Measurements from ENCODE around the gene SLC24A3.

The SLC24A3 gene

GRCh38 chr20:19566226-19566945 is 353.9 kb downstream of the SLC24A3 start:
- Histone ChIP-seq H3K27me3 (ENCODE audit: low read depth, low read length) (peaks cover 32% of the 10 kb centered on the region; the same call in 1 of the 2 replicates), H4K20me1 (ENCODE audit: insufficient read depth, low read length) (no peaks in the 10 kb centered on the region), H3K4me2 (ENCODE audit: low read length) (no peak overlapping the region), H3K4me1 (ENCODE audit: low read length) (no peaks in the 10 kb centered on the region), H3K4me3 (ENCODE audit: low read length) (no peak overlapping the region), H3K27ac (ENCODE audit: low read length) (no peak overlapping the region), H3K9me3 (ENCODE audit: insufficient read depth, low read length) (peaks cover 4% of the 10 kb centered on the region; the same call in 1 of the 2 replicates), H3K79me2 (ENCODE audit: low read length) (no peaks in the 10 kb centered on the region), H3K36me3 (replicated peaks; ENCODE audit: low read depth, low read length) (no peaks in the 10 kb centered on the region), H3K9ac (ENCODE audit: low read length) (no peak overlapping the region), H2AFZ (ENCODE audit: low read depth, low read length) (no peak overlapping the region)
- TF ChIP-seq EZH2phosphoT487 (IDR thresholded peaks at IDR 0.05; ENCODE audit: low read depth), result no peak
- no peak for TF ChIP-seq CTCF (IDR thresholded peaks at IDR 0.05; ENCODE audit: low read depth, low read length)

- Histone ChIP-seq H3K9me3 (ENCODE audit: insufficient read depth, low read length) (peaks cover 4% of the 10 kb centered on the region; the same call in 1 of the 2 replicates), H3K27ac (ENCODE audit: low read length) (no peak overlapping the region), H3K4me3 (ENCODE audit: low read length) (no peak overlapping the region), H3K4me1 (ENCODE audit: low read length) (no peaks in the 10 kb centered on the region), H2AFZ (ENCODE audit: low read depth, low read length) (no peak overlapping the region), H3K36me3 (replicated peaks; ENCODE audit: low read depth, low read length) (no peaks in the 10 kb centered on the region), H3K9ac (ENCODE audit: low read length) (no peak overlapping the region), H3K4me2 (ENCODE audit: low read length) (no peak overlapping the region), H4K20me1 (ENCODE audit: insufficient read depth, low read length) (no peaks in the 10 kb centered on the region), H3K27me3 (ENCODE audit: low read depth, low read length) (peaks cover 32% of the 10 kb centered on the region; the same call in 1 of the 2 replicates), H3K79me2 (ENCODE audit: low read length) (no peaks in the 10 kb centered on the region)
- TF ChIP-seq CTCF (IDR thresholded peaks at IDR 0.05; ENCODE audit: low read depth, low read length) (no peak), EZH2phosphoT487 (IDR thresholded peaks at IDR 0.05; ENCODE audit: low read depth) (no peak)
Measured at GRCh38 chr20:19568128-19568527, 355.7 kb downstream of the SLC24A3 start.

GRCh38 chr20:19571996-19572395 is 359.6 kb downstream of the SLC24A3 start:
- Histone ChIP-seq H3K36me3 (replicated peaks; ENCODE audit: low read depth, low read length) (no peaks in the 10 kb centered on the region), H3K9ac (ENCODE audit: low read length) (no peak overlapping the region), H3K9me3 (ENCODE audit: insufficient read depth, low read length) (peaks cover 4% of the 10 kb centered on the region; the same call in 1 of the 2 replicates), H3K27ac (ENCODE audit: low read length) (no peak overlapping the region), H3K4me3 (ENCODE audit: low read length) (no peak overlapping the region), H4K20me1 (ENCODE audit: insufficient read depth, low read length) (no peaks in the 10 kb centered on the region), H3K27me3 (ENCODE audit: low read depth, low read length) (peaks cover 14% of the 10 kb centered on the region; the same call in 1 of the 2 replicates), H3K4me2 (ENCODE audit: low read length) (no peak overlapping the region), H3K79me2 (ENCODE audit: low read length) (no peaks in the 10 kb centered on the region), H2AFZ (ENCODE audit: low read depth, low read length) (no peak overlapping the region), H3K4me1 (ENCODE audit: low read length) (no peaks in the 10 kb centered on the region)
- TF ChIP-seq EZH2phosphoT487 (IDR thresholded peaks at IDR 0.05; ENCODE audit: low read depth), result no peak
- TF ChIP-seq CTCF (IDR thresholded peaks at IDR 0.05; ENCODE audit: low read depth, low read length), result no peak

- no peak overlapping the region for H3K4me3 ChIP-seq (ENCODE audit: low read length)
- no peaks in the 10 kb centered on the region for H3K79me2 ChIP-seq (ENCODE audit: low read length)
- H3K9ac ChIP-seq (ENCODE audit: low read length), result no peak overlapping the region
- no peak overlapping the region for H3K27ac ChIP-seq (ENCODE audit: low read length)
- no peaks in the 10 kb centered on the region for H3K4me1 ChIP-seq (ENCODE audit: low read length)
- TF ChIP-seq EZH2phosphoT487 (IDR thresholded peaks at IDR 0.05; ENCODE audit: low read depth) (no peak), CTCF (IDR thresholded peaks at IDR 0.05; ENCODE audit: low read depth, low read length) (no peak)
- no peaks in the 10 kb centered on the region for H4K20me1 ChIP-seq (ENCODE audit: insufficient read depth, low read length)
- H2AFZ ChIP-seq (ENCODE audit: low read depth, low read length), result no peak overlapping the region
- peaks cover 19% of the 10 kb centered on the region for H3K27me3 ChIP-seq (ENCODE audit: low read depth, low read length)
- H3K36me3 ChIP-seq (replicated peaks; ENCODE audit: low read depth, low read length), result no peaks in the 10 kb centered on the region
- no peak overlapping the region for H3K4me2 ChIP-seq (ENCODE audit: low read length)
- no peaks in the 10 kb centered on the region for H3K9me3 ChIP-seq (ENCODE audit: insufficient read depth, low read length)
Measured at GRCh38 chr20:19577692-19578091, 365.2 kb downstream of the SLC24A3 start.
